KOPT-K1 (cell line): Measurements from ENCODE around the gene HOXB6.

Experiments
- H3K27ac ChIP-seq: fragments of 200-600 bp; sonication (generic); 2 replicates; pipeline ENCODE4 v1.5.1; 2016; ENCODE audit warnings: antibody characterized with exemption, mild to moderate bottlenecking, low read depth, low read length; ENCODE audit not compliant: poor library complexity, severe bottlenecking
- H3K36me3 ChIP-seq: fragments of 200-600 bp; sonication (generic); 2 replicates; pipeline ENCODE4 v1.5.1; 2017; ENCODE audit warnings: antibody characterized with exemption, mild to moderate bottlenecking, low read length, moderate library complexity; ENCODE audit not compliant: insufficient read depth
- H3K9me3 ChIP-seq: fragments of 200-600 bp; sonication (generic); 2 replicates; pipeline ENCODE4 v1.5.1; 2017; ENCODE audit warnings: antibody characterized with exemption, low read length, mild to moderate bottlenecking; ENCODE audit not compliant: insufficient read depth, poor library complexity, severe bottlenecking

HOXB6 gene

GRCh38 chr17:48639982-48640857, 35.4 kb upstream of the HOXB6 start:
- H3K27ac ChIP-seq: no peak overlapping the region
- no peaks in the 10 kb centered on the region for H3K9me3 ChIP-seq

GRCh38 chr17:48639136-48639535, 34.4 kb upstream of the HOXB6 start:
- no peaks in the 10 kb centered on the region for H3K36me3 ChIP-seq
- no peak overlapping the region for H3K27ac ChIP-seq
- H3K9me3 ChIP-seq: no peaks in the 10 kb centered on the region

More at GRCh38 chr17:48639982-48640857, 35.4 kb upstream of the HOXB6 start:
- no peaks in the 10 kb centered on the region for H3K36me3 ChIP-seq

- no peaks in the 10 kb centered on the region for H3K36me3 ChIP-seq
- no peaks in the 10 kb centered on the region for H3K9me3 ChIP-seq
- no peak overlapping the region for H3K27ac ChIP-seq
Observed at GRCh38 chr17:48637323-48638260, 32.8 kb upstream of the HOXB6 start.

GRCh38 chr17:48636177-48637018, 31.6 kb upstream of the HOXB6 start:
- Histone ChIP-seq H3K36me3 (no peaks in the 10 kb centered on the region), H3K27ac (no peak overlapping the region), H3K9me3 (no peaks in the 10 kb centered on the region)

GRCh38 chr17:48634493-48635208, 29.9 kb upstream of the HOXB6 start:
- Histone ChIP-seq H3K27ac (no peak overlapping the region), H3K36me3 (no peaks in the 10 kb centered on the region), H3K9me3 (no peaks in the 10 kb centered on the region)

GRCh38 chr17:48633266-48633677, 28.5 kb upstream of the HOXB6 start:
- H3K27ac ChIP-seq: no peak overlapping the region
- H3K36me3 ChIP-seq: no peaks in the 10 kb centered on the region
- H3K9me3 ChIP-seq: no peaks in the 10 kb centered on the region

GRCh38 chr17:48632579-48633265, 27.9 kb upstream of the HOXB6 start:
- H3K9me3 ChIP-seq: no peaks in the 10 kb centered on the region
- no peak overlapping the region for H3K27ac ChIP-seq
- no peaks in the 10 kb centered on the region for H3K36me3 ChIP-seq

GRCh38 chr17:48631693-48632578, 27.1 kb upstream of the HOXB6 start:
- no peaks in the 10 kb centered on the region for H3K36me3 ChIP-seq
- no peak overlapping the region for H3K27ac ChIP-seq
- H3K9me3 ChIP-seq: no peaks in the 10 kb centered on the region

GRCh38 chr17:48630925-48631692, 26.3 kb upstream of the HOXB6 start:
- no peak overlapping the region for H3K27ac ChIP-seq
- H3K9me3 ChIP-seq: no peaks in the 10 kb centered on the region
- H3K36me3 ChIP-seq: no peaks in the 10 kb centered on the region

GRCh38 chr17:48630009-48630924, 25.5 kb upstream of the HOXB6 start:
- Histone ChIP-seq H3K9me3 (no peaks in the 10 kb centered on the region), H3K27ac (no peak overlapping the region), H3K36me3 (no peaks in the 10 kb centered on the region)

GRCh38 chr17:48629411-48629759, 24.6 kb upstream of the HOXB6 start:
- H3K9me3 ChIP-seq: no peaks in the 10 kb centered on the region
- H3K27ac ChIP-seq: no peak overlapping the region
- H3K36me3 ChIP-seq: no peaks in the 10 kb centered on the region
